ENCODE data around the gene BAZ1A. TPM values are rescaled to one million over a fixed set of nuclear protein-coding genes. Genes with fewer than 3 reads are reported as not detected.

BAZ1A gene
- total RNA-seq, 1 experiment from 2014 or later: 27.2 TPM

DNA sequence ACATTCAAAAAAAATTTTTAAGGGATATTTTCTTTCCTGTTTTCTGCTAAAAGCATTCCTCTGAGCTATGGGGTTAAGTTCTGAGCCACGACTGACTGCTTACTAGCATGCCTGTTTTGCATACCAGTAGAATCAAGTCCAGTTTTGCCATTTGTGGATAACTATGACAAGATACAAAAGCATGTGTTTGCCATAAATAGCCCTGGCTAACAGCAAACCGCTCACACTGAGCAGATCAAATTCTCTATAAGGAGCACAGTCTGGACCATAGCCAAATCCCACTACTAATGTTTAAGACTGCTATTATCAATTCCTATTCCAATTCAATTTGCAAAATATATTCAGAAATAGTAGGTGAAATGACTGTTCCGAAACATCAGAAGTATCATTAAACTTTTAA is 164.0 kb downstream of the BAZ1A start:
- in situ Hi-C loops (cut with HindIII; ENCODE audit: low pct_unique_long_range_greater_than_20kb, low sequenced_read_pairs): no loop called here
- Histone ChIP-seq H3K27me3 (ENCODE audit: control insufficient read depth, insufficient read depth, low read length) (no peaks in the 10 kb centered on the region), H3K4me1 (ENCODE audit: control insufficient read depth, insufficient read depth, low read length) (peaks cover 48% of the 10 kb centered on the region), H3K27ac (ENCODE audit: low read length) (peak overlapping the region; percentile 51; the same call in 1 of the 2 replicates), H3K36me3 (ENCODE audit: control insufficient read depth, insufficient read depth, low read length) (peaks cover 14% of the 10 kb centered on the region), H3K4me3 (ENCODE audit: low read depth in 2 of 2, low read length in 2 of 2) (no peak overlapping the region), H3K9me3 (ENCODE audit: control insufficient read depth, insufficient read depth, low read depth, low read length) (no peaks in the 10 kb centered on the region)
- TF ChIP-seq, protein P1, sequence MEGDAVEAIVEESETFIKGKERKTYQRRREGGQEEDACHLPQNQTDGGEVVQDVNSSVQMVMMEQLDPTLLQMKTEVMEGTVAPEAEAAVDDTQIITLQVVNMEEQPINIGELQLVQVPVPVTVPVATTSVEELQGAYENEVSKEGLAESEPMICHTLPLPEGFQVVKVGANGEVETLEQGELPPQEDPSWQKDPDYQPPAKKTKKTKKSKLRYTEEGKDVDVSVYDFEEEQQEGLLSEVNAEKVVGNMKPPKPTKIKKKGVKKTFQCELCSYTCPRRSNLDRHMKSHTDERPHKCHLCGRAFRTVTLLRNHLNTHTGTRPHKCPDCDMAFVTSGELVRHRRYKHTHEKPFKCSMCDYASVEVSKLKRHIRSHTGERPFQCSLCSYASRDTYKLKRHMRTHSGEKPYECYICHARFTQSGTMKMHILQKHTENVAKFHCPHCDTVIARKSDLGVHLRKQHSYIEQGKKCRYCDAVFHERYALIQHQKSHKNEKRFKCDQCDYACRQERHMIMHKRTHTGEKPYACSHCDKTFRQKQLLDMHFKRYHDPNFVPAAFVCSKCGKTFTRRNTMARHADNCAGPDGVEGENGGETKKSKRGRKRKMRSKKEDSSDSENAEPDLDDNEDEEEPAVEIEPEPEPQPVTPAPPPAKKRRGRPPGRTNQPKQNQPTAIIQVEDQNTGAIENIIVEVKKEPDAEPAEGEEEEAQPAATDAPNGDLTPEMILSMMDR (IDR thresholded peaks at IDR 0.05): no peak
- TF ChIP-seq, protein P2, sequence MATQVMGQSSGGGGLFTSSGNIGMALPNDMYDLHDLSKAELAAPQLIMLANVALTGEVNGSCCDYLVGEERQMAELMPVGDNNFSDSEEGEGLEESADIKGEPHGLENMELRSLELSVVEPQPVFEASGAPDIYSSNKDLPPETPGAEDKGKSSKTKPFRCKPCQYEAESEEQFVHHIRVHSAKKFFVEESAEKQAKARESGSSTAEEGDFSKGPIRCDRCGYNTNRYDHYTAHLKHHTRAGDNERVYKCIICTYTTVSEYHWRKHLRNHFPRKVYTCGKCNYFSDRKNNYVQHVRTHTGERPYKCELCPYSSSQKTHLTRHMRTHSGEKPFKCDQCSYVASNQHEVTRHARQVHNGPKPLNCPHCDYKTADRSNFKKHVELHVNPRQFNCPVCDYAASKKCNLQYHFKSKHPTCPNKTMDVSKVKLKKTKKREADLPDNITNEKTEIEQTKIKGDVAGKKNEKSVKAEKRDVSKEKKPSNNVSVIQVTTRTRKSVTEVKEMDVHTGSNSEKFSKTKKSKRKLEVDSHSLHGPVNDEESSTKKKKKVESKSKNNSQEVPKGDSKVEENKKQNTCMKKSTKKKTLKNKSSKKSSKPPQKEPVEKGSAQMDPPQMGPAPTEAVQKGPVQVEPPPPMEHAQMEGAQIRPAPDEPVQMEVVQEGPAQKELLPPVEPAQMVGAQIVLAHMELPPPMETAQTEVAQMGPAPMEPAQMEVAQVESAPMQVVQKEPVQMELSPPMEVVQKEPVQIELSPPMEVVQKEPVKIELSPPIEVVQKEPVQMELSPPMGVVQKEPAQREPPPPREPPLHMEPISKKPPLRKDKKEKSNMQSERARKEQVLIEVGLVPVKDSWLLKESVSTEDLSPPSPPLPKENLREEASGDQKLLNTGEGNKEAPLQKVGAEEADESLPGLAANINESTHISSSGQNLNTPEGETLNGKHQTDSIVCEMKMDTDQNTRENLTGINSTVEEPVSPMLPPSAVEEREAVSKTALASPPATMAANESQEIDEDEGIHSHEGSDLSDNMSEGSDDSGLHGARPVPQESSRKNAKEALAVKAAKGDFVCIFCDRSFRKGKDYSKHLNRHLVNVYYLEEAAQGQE (IDR thresholded peaks at IDR 0.05; ENCODE audit: insufficient read depth in 1 of 2, low read depth in 2 of 2, low read length in 1 of 2): no peak
- TF ChIP-seq SIN3A (IDR thresholded peaks at IDR 0.05; ENCODE audit: borderline replicate concordance, insufficient read depth, low read depth, low read length) (no peak), POLR2AphosphoS5 (IDR thresholded peaks at IDR 0.05; ENCODE audit: low read depth, low read length) (no peak), TCF7L2 (IDR thresholded peaks at IDR 0.05; ENCODE audit: low read depth, low read length) (no peak)
- ChIA-PET CTCF (no interaction called here), POLR2A (no interaction called here)
- DNase-seq (ENCODE audit: low read depth, low spot score): no peak
- BruUV-seq (replicated peaks): no TSS peak
- ATAC-seq: no peak
- intact Hi-C loops (cut with micrococcal nuclease; ENCODE audit: unreplicated experiment): no loop called here

DNA sequence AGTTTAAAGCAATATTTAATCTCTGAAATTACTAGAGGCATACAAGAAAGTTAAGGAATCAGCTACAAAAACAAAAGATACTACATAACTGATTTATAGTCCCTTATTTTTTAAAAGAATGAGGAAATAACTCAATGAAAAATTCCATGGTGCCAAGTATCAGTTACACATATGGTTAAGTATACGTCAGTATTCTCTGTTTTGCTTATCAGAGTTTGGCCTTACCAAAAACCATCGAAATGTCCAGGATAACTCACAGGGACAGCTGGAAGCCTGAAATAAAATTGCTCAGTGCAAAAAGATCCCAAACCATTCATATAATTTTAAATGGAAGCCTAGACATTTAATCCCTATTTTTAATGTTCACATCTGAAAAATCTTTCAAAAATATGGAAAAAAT is 164.4 kb downstream of the BAZ1A start:
- ChIA-PET CTCF (no interaction called here), POLR2A (no interaction called here)
- H3K4me3 ChIP-seq (ENCODE audit: low read depth in 2 of 2, low read length in 2 of 2): no peak overlapping the region
- no TSS peak for BruUV-seq (replicated peaks)
- TF ChIP-seq POLR2AphosphoS5 (IDR thresholded peaks at IDR 0.05; ENCODE audit: low read depth, low read length) (no peak), SIN3A (IDR thresholded peaks at IDR 0.05; ENCODE audit: borderline replicate concordance, insufficient read depth, low read depth, low read length) (no peak), TCF7L2 (IDR thresholded peaks at IDR 0.05; ENCODE audit: low read depth, low read length) (no peak)
- TF ChIP-seq, protein P2 (IDR thresholded peaks at IDR 0.05; ENCODE audit: insufficient read depth in 1 of 2, low read depth in 2 of 2, low read length in 1 of 2): no peak
- TF ChIP-seq, protein P1 (IDR thresholded peaks at IDR 0.05): no peak
- H3K27ac ChIP-seq (ENCODE audit: low read length): peak overlapping the region; percentile 49; the same call in 1 of the 2 replicates
- H3K9me3 ChIP-seq (ENCODE audit: control insufficient read depth, insufficient read depth, low read depth, low read length): no peaks in the 10 kb centered on the region
- in situ Hi-C loops (cut with HindIII; ENCODE audit: low pct_unique_long_range_greater_than_20kb, low sequenced_read_pairs): no loop called here
- intact Hi-C loops (cut with micrococcal nuclease; ENCODE audit: unreplicated experiment): no loop called here
- peaks cover 14% of the 10 kb centered on the region for H3K36me3 ChIP-seq (ENCODE audit: control insufficient read depth, insufficient read depth, low read length)
- DNase-seq (ENCODE audit: low read depth, low spot score): no peak
- ATAC-seq: no peak
- peaks cover 48% of the 10 kb centered on the region for H3K4me1 ChIP-seq (ENCODE audit: control insufficient read depth, insufficient read depth, low read length)
- no peaks in the 10 kb centered on the region for H3K27me3 ChIP-seq (ENCODE audit: control insufficient read depth, insufficient read depth, low read length)

Data from Panc1 (cell line).